Trophoblast cell (in vitro differentiated cells and primary cell): ENCODE results near the gene CFAP221.

Experiments
- DNase-seq, 2 donors: peaks; one replicate each; pipeline ENCODE4 v3.0.0-alpha.2; 2016
- H2AFZ ChIP-seq: 2 replicates; pipeline ENCODE4 v1.6.1; 2013; ENCODE audit warnings: low read length, moderate library complexity, mild to moderate bottlenecking; ENCODE audit not compliant: insufficient read depth, poor library complexity
- H2AK5ac ChIP-seq: 2 replicates; pipeline ENCODE4 v1.6.1; 2013; ENCODE audit warnings: mild to moderate bottlenecking, low read length
- H2BK120ac ChIP-seq: 2 replicates; pipeline ENCODE4 v1.6.1; 2013; ENCODE audit warnings: low read length, mild to moderate bottlenecking, moderate library complexity; ENCODE audit not compliant: insufficient read depth, poor library complexity
- H2BK12ac ChIP-seq: 2 replicates; pipeline ENCODE4 v1.6.1; 2013; ENCODE audit warnings: mild to moderate bottlenecking, low read length, moderate library complexity
- H2BK5ac ChIP-seq: 2 replicates; pipeline ENCODE4 v1.6.1; 2013; ENCODE audit warnings: low read length, low read depth, moderate library complexity, mild to moderate bottlenecking; ENCODE audit not compliant: poor library complexity
- H3K14ac ChIP-seq: 2 replicates; pipeline ENCODE4 v1.6.1; 2013; ENCODE audit warnings: mild to moderate bottlenecking, low read length
- H3K18ac ChIP-seq: 2 replicates; pipeline ENCODE4 v1.6.1; 2013; ENCODE audit warnings: mild to moderate bottlenecking, low read length
- H3K23ac ChIP-seq: 2 replicates; pipeline ENCODE4 v1.6.1; 2013; ENCODE audit warnings: low read length
- H3K27ac ChIP-seq: 2 replicates; pipeline ENCODE4 v1.5.1; 2013; ENCODE audit warnings: low read depth, mild to moderate bottlenecking, inconsistent platforms, low read length, moderate library complexity
- H3K27me3 ChIP-seq: 2 replicates; pipeline ENCODE4 v1.6.1; 2013; ENCODE audit warnings: inconsistent platforms, mild to moderate bottlenecking, low read length, moderate library complexity; ENCODE audit not compliant: insufficient read depth
- H3K36me3 ChIP-seq, 2 experiments: 1 replicate in 1 of 2; 2 replicates in 1 of 2; pipeline ENCODE4 v1.6.1; 2013; ENCODE audit warnings: low read length in 2 of 2, mild to moderate bottlenecking in 2 of 2, moderate library complexity in 1 of 2; ENCODE audit not compliant: insufficient read depth in 2 of 2, control insufficient read depth in 1 of 2
- H3K4ac ChIP-seq: 2 replicates; pipeline ENCODE4 v1.6.1; 2013; ENCODE audit warnings: low read depth, mild to moderate bottlenecking, low read length, moderate library complexity
- H3K4me1 ChIP-seq, 2 experiments: 1 replicate in 1 of 2; 2 replicates in 1 of 2; pipeline ENCODE4 v1.6.1; 2013; ENCODE audit warnings: low read length in 2 of 2, mild to moderate bottlenecking in 2 of 2, moderate library complexity in 1 of 2; ENCODE audit not compliant: insufficient read depth in 2 of 2, control insufficient read depth in 1 of 2
- H3K4me2 ChIP-seq: 2 replicates; pipeline ENCODE4 v1.6.1; 2013; ENCODE audit warnings: inconsistent platforms, mild to moderate bottlenecking, low read length, moderate library complexity
- H3K4me3 ChIP-seq: 2 replicates; pipeline ENCODE4 v1.5.1; 2013; ENCODE audit warnings: mild to moderate bottlenecking, low read depth, low read length, inconsistent platforms
- H3K79me1 ChIP-seq: one replicate; pipeline ENCODE4 v1.6.1; 2013; ENCODE audit warnings: low read length
- H3K79me2 ChIP-seq: 2 replicates; pipeline ENCODE4 v1.6.1; 2013; ENCODE audit warnings: low read length, mild to moderate bottlenecking; ENCODE audit not compliant: control insufficient read depth, insufficient read depth, poor library complexity
- H3K9ac ChIP-seq: 2 replicates; pipeline ENCODE4 v1.6.1; 2013; ENCODE audit warnings: mild to moderate bottlenecking, low read length
- H3K9me3 ChIP-seq: 2 replicates; pipeline ENCODE4 v1.6.1; 2013; ENCODE audit warnings: low read depth, mild to moderate bottlenecking, control low read depth, inconsistent platforms, low read length; ENCODE audit not compliant: insufficient read depth
- H4K12ac ChIP-seq: 2 replicates; pipeline ENCODE4 v1.6.1; 2013; ENCODE audit warnings: low read depth, mild to moderate bottlenecking, low read length, moderate library complexity
- H4K8ac ChIP-seq: 2 replicates; pipeline ENCODE4 v1.6.1; 2013; ENCODE audit warnings: low read depth, mild to moderate bottlenecking, low read length, moderate library complexity
- H4K91ac ChIP-seq: one replicate; pipeline ENCODE4 v1.6.1; 2013; ENCODE audit warnings: low read depth, mild to moderate bottlenecking, low read length, moderate library complexity
- WGBS: extraction: QIAGEN DNeasy Blood & Tissue Kit; methylation state at CpG from one replicate; pipeline ENCODE4 v1.1.7; 2013; ENCODE audit warnings: missing lambda C conversion rate; ENCODE audit not compliant: insufficient read length, insufficient coverage; ENCODE audit errors: extremely low coverage; 5-methylcytosine and 5-hydroxymethylcytosine counted together

The CFAP221 gene

DNA sequence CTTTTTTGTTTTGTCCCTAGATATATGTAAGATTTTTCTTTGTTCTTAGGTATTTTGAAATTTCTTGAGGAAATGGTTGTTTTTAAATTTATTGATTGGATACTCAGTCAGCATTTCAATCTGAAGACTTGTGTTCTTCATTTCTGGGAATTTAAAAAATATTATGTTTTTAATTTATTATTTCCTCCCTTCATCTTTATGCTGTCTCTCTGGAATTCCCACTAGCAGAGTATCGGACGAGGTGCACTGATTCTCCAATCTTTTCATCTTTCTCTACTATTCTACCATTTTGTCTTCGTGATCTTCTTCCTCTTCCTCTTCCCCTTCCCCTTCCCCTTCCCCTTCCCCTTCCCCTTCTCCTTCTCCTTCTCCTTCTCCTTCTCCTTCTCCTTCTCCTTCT, 32.3 kb upstream of the CFAP221 start:
- H2AFZ ChIP-seq, result no peak overlapping the region
- H3K79me2 ChIP-seq, result no peaks in the 10 kb centered on the region
- no peaks in the 10 kb centered on the region for H3K36me3 ChIP-seq
- H3K4me3 ChIP-seq, result no peak overlapping the region
- H3K23ac ChIP-seq, result no peak overlapping the region
- H3K79me1 ChIP-seq, result no peaks in the 10 kb centered on the region
- no peak overlapping the region for H3K4ac ChIP-seq
- H3K18ac ChIP-seq, result no peak overlapping the region
- no peak overlapping the region for H3K9ac ChIP-seq
- whole genome bisulfite sequencing, result 100% methylated on average over 1 of the region's 3 CpGs
- H2BK5ac ChIP-seq, result no peak overlapping the region
- no peak for DNase-seq
- H4K8ac ChIP-seq, result no peak overlapping the region
- H3K27ac ChIP-seq, result no peak overlapping the region
- no peak overlapping the region for H3K14ac ChIP-seq
- no peak overlapping the region for H2BK120ac ChIP-seq
- H3K9me3 ChIP-seq, result no peaks in the 10 kb centered on the region
- no peak overlapping the region for H4K12ac ChIP-seq
- no peaks in the 10 kb centered on the region for H3K27me3 ChIP-seq
- H3K4me1 ChIP-seq, result no peaks in the 10 kb centered on the region
- no peak overlapping the region for H4K91ac ChIP-seq
- H3K4me2 ChIP-seq, result no peak overlapping the region
- H2AK5ac ChIP-seq, result no peak overlapping the region
- no peak overlapping the region for H2BK12ac ChIP-seq

DNA sequence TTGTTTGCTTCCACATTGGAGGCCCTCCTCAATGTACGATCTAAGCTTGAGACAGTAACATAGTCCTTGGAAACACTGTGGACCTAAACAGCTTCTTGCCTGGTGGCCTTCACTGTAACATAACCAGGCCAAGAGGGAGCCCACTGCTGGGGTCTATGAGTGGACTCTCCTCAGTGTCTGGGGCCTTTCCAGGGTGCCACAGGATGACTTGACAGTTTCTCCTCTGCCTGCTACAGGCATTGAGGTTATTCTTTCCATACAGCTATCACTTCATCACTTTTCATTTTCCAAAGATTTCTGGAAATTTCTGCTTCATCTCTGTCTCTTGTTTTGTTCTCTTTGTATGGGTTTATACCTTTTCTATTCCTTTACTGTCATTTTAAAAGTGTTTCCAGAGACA, 31.3 kb upstream of the CFAP221 start:
- no CpG with 5 or more reads among the region's 1 CpG for WGBS
- Histone ChIP-seq H3K27ac (no peak overlapping the region), H3K79me1 (no peaks in the 10 kb centered on the region), H3K27me3 (no peaks in the 10 kb centered on the region), H2AK5ac (no peak overlapping the region), H3K9ac (no peak overlapping the region), H3K18ac (no peak overlapping the region), H3K23ac (no peak overlapping the region), H2BK120ac (no peak overlapping the region), H2BK5ac (no peak overlapping the region), H4K8ac (no peak overlapping the region), H3K36me3 (no peaks in the 10 kb centered on the region), H4K12ac (no peak overlapping the region), H3K4me2 (no peak overlapping the region), H3K4me1 (no peaks in the 10 kb centered on the region), H4K91ac (no peak overlapping the region), H3K4me3 (no peak overlapping the region), H2AFZ (no peak overlapping the region), H2BK12ac (no peak overlapping the region), H3K14ac (no peak overlapping the region), H3K4ac (no peak overlapping the region), H3K9me3 (no peaks in the 10 kb centered on the region), H3K79me2 (no peaks in the 10 kb centered on the region)
- no peak for DNase-seq

DNA sequence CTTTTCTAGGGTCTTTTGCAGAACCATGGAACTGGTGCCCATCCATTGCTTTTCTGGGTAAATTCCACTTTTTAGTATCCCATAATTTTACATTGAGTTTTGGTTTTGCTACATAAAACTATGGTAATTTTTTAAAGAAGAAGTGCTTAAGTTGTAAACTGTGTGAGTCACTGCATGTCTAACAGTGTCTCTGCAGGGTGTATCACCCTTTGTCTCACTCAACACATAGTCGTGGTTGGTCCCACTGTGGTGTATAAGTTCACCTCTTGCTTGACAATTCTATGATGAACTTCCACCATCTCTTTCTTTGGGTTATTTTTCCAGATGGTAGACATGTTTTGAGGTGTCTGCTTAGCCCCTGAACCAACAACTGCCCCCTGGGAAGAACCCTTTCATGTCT, 30.4 kb upstream of the CFAP221 start:
- WGBS, result no CpG with 5 or more reads among the region's 1 CpG
- no peaks in the 10 kb centered on the region for H3K27me3 ChIP-seq
- no peak overlapping the region for H4K91ac ChIP-seq
- H3K4ac ChIP-seq, result no peak overlapping the region
- H3K9me3 ChIP-seq, result no peaks in the 10 kb centered on the region
- H3K4me3 ChIP-seq, result no peak overlapping the region
- no peak overlapping the region for H4K12ac ChIP-seq
- no peak overlapping the region for H3K27ac ChIP-seq
- no peaks in the 10 kb centered on the region for H3K79me1 ChIP-seq
- DNase-seq, result no peak
- no peaks in the 10 kb centered on the region for H3K36me3 ChIP-seq
- H4K8ac ChIP-seq, result no peak overlapping the region
- H3K14ac ChIP-seq, result no peak overlapping the region
- no peak overlapping the region for H2AK5ac ChIP-seq
- no peak overlapping the region for H3K4me2 ChIP-seq
- no peaks in the 10 kb centered on the region for H3K4me1 ChIP-seq
- no peak overlapping the region for H3K23ac ChIP-seq
- no peak overlapping the region for H2BK120ac ChIP-seq
- no peak overlapping the region for H2BK5ac ChIP-seq
- H2AFZ ChIP-seq, result no peak overlapping the region
- H3K79me2 ChIP-seq, result no peaks in the 10 kb centered on the region
- H3K18ac ChIP-seq, result no peak overlapping the region
- no peak overlapping the region for H3K9ac ChIP-seq
- no peak overlapping the region for H2BK12ac ChIP-seq

DNA sequence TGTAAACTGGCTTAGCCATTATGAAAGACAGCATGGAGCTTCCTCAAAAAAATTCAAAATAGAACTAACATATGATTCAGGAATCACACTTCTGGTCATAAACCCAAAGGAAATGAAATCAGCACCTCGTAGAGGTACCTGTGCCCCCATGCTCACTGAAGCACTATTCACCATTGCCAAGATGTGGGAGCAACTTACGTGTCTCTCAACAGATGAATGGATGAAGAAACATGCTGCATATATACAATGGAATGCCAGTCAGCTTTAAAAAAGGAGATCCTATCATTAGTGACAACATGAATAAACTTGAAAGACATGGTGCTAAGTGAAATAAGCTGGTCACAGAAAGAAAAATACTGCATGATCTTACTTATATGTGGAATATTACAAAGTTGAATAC, 28.1 kb upstream of the CFAP221 start:
- Histone ChIP-seq H3K79me1 (no peaks in the 10 kb centered on the region), H4K8ac (no peak overlapping the region), H2BK12ac (no peak overlapping the region), H3K23ac (no peak overlapping the region), H3K4ac (no peak overlapping the region), H3K18ac (no peak overlapping the region), H2AK5ac (no peak overlapping the region), H3K27me3 (no peaks in the 10 kb centered on the region), H3K27ac (no peak overlapping the region), H3K9me3 (no peaks in the 10 kb centered on the region), H2BK5ac (no peak overlapping the region), H3K36me3 (no peaks in the 10 kb centered on the region), H3K14ac (no peak overlapping the region), H3K4me1 (no peaks in the 10 kb centered on the region), H3K4me2 (no peak overlapping the region), H4K91ac (no peak overlapping the region), H3K9ac (no peak overlapping the region), H3K79me2 (no peaks in the 10 kb centered on the region), H3K4me3 (no peak overlapping the region), H2AFZ (no peak overlapping the region), H2BK120ac (no peak overlapping the region), H4K12ac (no peak overlapping the region)
- no CpG with 5 or more reads among the region's 2 CpGs for WGBS
- DNase-seq, result peak; percentile 2 to 51
